Smooth muscle cell of the brain vasculature (primary cell): ENCODE data around the gene SPHKAP.
"Not testable (repeated sequence)": the region's sequence is repeated elsewhere in the genome, so short reads cannot be mapped to it uniquely, and the experiment has no call there.

Source experiments
- DNase-seq: peaks from one replicate; pipeline ENCODE4 v3.0.0-alpha.2; 2012; ENCODE audit warnings: low read depth, low spot score

Gene SPHKAP, protein sequence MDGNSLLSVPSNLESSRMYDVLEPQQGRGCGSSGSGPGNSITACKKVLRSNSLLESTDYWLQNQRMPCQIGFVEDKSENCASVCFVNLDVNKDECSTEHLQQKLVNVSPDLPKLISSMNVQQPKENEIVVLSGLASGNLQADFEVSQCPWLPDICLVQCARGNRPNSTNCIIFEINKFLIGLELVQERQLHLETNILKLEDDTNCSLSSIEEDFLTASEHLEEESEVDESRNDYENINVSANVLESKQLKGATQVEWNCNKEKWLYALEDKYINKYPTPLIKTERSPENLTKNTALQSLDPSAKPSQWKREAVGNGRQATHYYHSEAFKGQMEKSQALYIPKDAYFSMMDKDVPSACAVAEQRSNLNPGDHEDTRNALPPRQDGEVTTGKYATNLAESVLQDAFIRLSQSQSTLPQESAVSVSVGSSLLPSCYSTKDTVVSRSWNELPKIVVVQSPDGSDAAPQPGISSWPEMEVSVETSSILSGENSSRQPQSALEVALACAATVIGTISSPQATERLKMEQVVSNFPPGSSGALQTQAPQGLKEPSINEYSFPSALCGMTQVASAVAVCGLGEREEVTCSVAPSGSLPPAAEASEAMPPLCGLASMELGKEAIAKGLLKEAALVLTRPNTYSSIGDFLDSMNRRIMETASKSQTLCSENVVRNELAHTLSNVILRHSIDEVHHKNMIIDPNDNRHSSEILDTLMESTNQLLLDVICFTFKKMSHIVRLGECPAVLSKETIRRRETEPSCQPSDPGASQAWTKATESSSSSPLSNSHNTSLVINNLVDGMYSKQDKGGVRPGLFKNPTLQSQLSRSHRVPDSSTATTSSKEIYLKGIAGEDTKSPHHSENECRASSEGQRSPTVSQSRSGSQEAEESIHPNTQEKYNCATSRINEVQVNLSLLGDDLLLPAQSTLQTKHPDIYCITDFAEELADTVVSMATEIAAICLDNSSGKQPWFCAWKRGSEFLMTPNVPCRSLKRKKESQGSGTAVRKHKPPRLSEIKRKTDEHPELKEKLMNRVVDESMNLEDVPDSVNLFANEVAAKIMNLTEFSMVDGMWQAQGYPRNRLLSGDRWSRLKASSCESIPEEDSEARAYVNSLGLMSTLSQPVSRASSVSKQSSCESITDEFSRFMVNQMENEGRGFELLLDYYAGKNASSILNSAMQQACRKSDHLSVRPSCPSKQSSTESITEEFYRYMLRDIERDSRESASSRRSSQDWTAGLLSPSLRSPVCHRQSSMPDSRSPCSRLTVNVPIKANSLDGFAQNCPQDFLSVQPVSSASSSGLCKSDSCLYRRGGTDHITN (N-terminal part only)

DNA sequence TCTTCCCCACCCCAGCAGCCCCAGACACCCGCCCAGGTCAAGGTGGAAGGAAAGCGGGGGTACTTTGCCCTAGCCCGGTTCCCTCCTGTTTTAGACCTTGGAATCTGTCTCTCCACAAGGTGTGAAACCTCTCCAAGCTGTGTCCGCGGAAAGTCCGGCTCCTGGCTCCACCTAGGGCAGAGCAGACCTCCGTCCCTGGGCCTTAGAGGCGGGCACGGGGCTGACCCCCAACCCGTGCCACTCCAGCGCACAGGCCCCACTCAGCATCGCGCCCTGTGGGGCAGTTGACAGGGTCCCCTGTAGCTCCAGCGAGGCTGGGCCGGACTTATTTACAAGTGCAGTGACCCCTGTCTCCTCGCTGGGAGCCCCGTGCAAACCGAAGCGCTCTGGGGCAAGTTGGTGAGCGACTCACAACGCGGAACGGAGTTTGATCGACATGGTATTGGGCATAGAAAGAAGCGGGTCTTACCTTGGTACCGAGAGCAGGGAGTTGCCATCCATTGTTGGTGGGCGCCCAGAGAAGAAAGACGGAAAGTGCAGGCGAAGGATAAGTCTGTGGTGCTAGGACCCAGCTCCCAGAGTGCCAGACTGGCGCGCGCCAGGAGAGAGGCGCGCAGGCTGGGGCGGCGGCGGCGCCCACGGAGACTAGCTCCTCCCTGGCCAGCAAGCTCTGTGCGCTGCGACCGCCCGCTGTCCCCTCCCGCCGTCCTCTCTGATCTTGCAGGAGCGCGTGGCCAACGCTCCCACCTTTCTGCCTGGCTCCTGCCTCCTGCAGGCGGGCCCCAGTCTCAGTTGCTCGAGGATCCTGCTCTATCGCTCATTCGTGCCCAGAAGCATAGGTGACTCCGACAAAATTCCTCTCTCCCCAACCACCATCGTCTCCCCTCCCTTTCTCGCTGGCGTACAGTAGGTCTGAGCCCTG is at the start of gene SPHKAP:
Gene SPHKAP, minus strand, starts transcription at position 590 of the 922 bp plus-strand sequence. Its CDS starts 89 bp downstream, at position 501.
- DNase-seq: no peak

DNA sequence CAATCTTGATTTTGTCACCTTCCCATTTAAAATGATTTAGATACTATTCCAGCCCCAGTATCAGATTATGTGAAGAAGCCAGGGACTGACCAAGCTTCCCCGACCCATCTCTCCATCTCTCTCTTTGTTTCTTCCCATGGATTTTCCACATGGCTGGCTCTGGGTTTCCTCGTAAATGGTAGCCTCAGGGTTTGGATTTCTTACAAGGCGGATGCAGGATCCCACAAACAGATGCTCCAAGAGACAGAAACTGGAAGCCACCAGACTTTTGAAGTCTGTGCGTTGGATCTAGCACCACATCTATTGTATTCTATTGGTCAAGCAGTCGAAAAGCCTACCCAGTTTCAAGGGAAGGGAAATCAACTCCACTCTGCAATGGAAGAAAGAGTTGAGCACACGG is 46.0 kb upstream of the SPHKAP start:
- no peak for DNase-seq

DNA sequence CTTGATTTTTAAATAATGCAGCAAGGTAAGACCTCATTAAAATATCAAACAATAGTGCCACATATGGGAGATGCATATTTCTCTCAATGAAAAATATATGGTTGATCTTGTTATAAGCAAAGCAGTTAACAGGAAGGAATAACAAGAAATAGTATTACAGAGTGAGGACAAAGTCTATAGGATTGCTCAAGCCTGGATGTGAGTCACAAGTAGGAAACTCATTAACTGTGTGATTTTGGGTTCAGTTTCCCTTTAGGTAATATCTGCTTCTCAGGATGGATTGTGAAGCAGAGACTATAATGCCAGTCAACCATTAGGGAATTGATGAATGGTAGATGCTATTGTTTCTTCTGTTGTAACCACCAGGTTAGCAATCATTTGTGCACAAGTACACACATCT is 42.9 kb upstream of the SPHKAP start:
- DNase-seq: no peak

DNA sequence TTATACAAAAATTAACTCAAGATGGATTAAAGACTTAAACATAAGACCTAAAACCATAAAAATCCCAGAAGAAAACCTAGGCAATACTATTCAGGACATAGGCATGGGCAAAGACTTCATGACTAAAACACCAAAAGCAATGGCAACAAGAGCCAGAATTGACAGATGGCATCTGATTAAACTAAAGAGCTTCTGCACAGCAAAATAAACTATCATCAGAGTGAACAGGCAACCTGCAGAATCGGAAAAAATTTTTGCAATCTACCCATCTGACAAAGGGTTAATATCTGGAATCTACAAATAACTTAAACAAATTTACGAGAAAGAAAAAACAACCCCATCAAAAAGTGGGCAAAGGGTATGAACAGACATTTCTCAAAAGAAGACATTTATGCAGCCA is 37.1 kb upstream of the SPHKAP start:
- DNase-seq: not testable (repeated sequence)

DNA sequence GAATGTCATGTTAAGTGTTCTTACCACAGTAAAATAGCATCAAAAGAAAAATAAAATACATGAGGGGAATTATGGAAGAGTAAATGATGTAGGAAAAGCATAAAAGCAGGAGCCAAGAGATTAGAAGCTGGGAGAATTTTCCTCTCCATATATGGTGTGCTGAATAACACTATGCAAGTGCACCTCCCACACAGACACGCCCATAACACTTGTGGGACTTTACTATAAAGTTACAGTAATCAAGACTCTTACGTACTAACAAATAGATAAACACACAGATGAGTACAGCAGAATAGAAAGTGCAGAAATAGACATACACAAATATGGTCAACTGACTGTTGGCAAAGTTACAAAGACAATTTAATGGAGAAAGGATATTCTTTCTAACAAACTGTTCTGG is 16.0 kb upstream of the SPHKAP start:
- no peak for DNase-seq

DNA sequence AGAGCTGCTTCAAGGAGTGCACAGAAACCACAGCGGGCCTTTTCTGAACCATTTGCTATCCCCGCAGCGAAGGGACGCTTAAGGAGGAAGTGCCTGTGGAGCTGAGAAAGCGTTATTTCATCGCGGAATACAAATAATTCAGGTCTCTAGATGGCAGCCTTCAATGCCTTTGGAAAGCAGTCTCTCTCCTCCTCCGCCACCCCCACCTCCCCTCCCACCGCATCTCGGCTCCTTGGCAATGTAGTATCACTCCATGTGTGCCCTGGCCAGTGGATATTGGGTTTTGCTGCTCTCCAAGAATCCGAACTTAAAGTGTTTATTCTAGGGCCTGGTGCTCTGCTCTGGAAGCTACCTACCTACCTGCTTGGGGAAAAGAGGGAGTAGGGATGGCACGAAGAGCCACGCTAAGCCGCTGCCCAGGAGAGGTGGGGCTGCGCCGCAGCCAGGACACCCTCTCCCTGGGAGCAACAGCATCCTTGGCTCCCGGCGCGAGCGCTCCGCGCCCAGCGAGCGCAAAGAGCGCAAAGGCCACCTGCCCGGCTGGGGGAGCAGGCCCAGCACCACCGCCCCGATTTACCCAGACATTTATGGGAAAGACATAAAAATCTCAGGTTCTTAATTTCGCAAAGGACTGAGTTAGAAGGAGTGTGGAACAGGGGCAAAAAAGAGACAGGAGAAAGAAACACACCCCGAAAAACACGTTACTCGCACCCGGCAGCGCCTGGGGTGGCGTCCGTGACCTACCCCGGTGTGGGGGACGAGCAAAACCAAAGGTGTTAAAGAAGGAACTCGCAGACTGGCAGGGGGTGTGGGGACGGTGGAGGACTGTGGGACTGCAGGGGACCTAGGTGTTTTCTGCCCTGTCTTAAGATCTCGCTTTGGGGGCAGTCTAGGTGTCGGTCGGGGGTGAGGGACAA is 1.0 kb downstream of the SPHKAP start:
- no peak for DNase-seq

DNA sequence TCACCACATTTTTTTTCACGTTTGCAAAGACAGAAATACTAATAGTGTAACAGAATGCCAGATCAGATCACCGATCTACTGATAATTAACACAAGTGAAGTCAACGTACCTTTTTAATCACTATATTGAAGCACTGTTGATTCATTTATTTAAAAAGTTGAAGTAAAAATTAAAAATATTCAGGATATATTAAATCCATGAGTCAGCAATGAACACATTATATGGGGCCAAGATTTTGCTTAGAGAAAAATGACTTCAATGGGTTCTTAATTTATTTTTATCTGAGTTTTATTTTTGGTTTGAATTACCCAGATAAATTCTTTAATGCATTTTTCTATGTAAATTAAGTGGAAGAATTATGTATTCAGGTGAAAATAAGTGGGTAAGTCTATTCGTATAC is 14.2 kb downstream of the SPHKAP start:
- DNase-seq: no peak

DNA sequence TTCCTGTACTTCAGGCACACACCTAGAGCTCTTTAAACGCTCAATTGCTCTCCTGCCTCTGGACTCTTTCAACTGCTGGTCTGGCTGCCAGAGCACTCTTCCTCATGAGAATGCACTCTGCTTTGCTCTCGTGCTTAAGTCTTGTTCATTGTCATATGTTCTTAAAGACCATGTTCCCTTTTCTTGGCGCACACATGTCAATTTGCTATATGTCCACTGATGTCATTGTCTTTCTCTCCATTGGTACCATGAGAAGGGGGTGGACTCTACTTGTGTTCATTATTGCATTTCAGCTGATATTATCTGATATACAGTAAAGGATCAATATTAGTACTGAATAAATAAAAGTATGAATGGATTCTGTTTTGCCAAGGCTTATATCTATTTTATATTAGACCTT is 16.8 kb downstream of the SPHKAP start:
- no peak for DNase-seq

DNA sequence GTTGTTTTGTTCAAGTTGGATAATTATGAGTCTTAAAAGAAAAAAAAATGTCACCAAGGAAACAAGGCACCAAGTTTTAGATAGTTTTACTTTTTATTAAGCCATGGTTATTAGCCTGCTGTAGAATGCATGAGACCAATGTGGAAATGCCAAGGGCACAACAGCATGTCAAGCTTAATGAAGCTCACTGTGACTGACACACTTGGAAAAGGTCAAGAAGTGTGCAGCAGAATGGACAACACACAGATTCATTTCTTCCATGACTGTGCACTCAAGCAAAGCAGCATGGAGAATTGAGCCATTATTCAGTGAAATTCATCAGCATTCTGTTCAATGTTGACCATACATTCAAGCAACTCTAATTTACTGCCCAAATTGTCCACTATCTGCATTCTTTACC is 23.6 kb downstream of the SPHKAP start:
- DNase-seq: no peak

DNA sequence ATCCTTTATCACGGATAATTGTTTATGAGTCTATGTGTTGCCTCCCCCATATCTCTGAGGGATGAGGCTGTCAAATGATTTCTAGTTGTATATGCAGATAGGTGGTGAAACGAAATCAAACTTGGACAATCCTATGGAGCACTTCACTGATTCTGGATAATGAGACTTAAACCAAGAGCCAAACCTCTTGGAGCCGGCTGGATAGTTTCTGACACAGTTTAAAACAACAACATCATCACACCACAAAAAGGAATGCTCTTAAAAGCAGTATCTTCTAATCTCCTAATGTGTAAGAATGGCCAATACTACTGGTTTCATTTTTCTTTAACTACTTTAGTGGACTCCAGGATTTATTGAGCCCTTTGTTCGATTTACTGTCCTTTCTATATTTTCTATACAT is 36.5 kb downstream of the SPHKAP start:
- DNase-seq: no peak

DNA sequence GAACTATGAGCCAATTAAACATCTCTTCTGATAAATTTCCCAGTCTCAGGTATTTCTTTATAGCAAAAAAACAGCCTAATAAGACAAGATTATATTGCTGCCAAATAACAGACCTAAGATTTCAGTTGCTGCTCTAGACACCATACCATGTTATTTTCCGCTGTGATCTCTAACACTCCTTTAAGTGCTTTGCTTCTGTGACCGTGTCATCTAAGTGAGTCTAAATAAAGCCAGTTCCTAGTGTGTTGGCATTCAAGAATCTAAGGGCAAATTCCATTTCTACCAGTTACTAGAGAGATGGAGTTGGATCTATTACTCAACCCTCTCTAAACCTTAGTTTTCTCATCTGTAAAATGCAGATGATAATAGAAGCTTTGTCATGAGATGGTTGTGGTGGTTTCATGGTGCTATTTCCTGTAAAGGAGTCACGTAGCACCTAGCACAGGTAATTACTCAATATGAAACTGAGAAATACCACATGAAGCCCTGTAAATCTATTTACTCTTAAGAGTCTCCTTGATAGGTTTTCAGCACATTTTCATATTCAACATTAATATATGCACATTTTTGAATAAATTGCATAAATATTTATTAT is 40.5 kb downstream of the SPHKAP start:
- DNase-seq: no peak

DNA sequence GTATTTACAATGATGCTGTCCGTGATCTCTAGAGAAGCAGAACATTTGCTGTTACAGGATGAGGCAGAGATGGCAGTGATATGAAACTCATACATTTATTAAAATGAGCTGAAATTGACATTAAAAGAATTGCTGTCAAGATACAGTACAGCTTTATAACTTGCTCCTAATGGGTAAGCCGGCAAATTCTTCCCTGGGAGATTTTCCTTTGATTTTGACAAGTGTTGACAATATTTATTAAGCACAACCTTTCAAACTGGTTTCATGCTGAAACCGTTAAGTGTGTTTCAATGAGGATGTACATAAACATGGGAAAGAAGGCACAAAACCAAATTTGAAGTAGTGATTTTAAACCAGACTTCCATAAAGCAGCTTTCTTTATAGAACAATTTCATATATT is 45.5 kb downstream of the SPHKAP start:
- no peak for DNase-seq

DNA sequence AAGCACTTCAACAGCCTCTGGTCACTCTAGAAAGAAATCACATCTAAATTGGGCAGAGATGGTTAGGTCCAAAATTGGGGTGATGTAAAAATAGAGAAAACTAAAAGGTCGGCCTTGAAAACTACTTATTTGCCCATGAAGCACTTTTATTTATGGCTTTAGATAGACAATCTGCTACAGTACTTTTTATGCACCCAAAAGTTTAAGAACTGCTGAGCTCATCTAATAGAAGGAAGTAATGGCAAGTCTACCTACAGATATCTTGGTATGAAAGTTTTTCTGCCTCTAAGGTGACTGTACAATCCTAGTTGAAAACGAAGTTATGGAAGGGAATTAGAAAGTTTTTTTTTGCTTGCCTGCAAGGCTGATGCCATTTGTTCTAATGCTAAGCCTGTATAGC is 46.2 kb downstream of the SPHKAP start:
- DNase-seq: no peak

DNA sequence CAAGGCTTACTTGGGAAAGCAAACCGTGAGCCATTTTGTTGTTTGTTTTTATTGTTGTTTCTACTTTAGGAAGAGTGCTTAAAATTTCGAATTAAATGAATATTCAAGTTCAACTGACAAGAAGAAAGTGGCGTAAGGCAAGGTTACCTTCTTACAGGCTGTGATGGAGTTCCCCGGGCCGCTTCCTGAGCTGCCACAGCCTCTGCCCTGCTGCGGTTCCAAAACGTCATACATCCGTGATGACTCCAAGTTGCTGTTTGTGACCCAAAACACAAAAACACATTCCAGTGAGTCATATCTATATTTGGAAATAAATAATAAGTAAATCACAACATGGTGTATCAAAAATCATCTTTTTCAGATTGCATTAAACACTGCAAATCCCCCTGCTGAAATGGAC is 49.7 kb downstream of the SPHKAP start:
- no peak for DNase-seq

DNA sequence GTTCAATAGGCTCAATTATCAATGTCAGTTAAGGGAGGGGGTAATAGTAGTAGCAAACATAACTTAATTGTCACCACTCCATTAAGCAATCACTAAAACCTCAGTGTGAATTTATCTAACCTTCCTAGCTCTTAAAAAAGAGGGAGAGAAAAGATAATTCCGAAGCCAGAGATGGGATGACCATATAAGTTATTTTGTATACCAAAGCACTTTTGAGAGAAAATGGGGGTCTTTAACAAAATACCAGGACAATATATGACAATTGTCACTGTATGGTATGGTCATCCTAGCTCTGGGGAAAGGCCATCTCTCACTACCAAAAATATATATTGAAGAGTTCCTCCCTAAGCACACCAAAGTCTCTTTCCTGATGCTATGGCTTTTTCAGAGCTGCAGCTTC is 55.1 kb downstream of the SPHKAP start:
- DNase-seq: no peak

DNA sequence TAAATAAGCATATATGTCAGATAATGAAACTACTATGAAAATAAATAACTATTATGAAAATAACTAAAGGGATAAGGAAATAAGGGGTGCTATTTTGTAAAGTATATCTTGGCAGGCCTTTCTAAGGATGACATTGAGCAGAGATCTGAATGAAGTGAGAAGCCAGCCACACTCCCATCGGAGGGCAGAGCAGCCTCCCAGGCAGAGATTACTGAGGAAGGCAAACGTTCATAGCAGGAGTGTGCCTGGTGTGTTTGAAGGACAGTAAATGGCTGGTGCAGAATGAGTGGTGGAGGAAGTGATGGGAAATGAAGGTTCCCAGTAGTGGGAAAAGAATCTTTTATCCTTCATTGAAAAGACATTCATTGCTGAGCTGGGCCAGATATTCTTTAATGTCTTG is 62.5 kb downstream of the SPHKAP start:
- no peak for DNase-seq

DNA sequence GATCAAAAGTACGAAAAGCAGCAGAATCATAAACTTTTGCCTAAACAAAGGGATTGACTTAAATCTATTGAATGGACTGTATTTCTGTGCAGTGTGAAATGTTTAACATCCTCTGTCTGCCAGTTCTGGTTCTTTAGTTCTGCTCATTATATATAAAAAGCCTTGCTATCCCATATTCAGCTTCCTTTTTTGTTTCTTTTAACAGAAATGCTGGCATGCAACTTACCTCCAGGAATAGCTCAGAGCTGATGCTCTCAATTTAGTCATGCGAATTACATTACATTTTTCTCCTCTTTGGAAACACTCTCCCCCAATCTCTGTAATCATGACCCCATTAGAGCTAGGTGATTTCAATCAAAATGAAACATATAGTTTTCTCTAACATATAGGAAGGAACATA is 73.6 kb downstream of the SPHKAP start:
- DNase-seq: no peak

DNA sequence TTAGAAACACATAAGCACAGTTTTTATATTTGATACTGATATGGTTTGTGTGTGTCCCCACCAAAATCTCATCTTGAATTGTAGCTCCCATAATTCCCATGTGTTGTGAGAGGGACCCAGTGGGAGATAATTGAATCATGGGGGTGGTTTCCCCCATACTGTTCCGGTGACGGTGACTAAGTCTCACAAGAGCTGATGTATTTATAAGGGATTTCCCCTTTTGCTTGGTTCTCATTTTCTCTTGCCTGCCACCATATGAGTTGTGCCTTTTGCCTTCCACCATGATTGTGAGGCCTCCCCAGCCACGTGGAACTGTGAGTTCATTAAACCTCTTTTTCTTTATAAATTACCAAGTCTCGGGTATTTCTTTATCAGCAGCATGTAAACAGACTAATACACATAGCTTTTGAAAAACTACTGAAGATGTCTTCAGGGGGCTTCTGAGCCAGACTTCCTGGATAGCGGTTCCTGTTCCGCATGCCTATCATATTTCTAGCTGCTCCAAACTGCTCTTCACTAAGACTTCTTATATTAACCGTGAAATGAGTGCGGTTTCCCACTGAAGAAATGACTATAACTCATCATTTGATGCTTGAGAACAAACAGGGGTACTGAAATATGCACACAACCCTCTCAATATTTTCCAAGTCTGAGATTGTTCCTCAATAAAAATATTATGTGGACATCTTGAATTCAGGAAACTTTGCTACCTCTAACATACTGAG is 75.8 kb downstream of the SPHKAP start:
- no peak for DNase-seq

DNA sequence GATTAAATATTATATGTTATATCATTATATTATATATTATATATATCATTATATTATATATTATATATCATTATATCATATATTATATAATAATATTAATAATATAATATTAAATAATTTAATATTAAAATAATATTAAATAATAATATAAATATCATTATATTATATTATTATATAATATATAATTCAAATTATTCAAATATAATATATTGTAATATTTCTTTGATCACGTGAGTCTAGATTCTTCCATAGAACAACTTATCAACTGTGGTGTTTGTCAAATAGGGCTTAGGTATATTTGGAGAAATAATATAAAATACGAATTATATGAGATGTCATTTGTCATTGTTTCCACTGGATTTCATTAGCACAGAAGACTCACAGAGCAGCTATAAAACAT is 77.3 kb downstream of the SPHKAP start:
- DNase-seq: no peak
